Fibroblast of pulmonary artery (primary cell): ENCODE results near the gene IRF8.

Source experiments
- DNase-seq: peaks from one replicate; pipeline ENCODE4 v3.0.0-alpha.2; 2010; ENCODE audit warnings: low read depth
- H3K4me3 ChIP-seq: replicated peaks from 2 replicates; pipeline ENCODE4 v1.5.1; 2011; ENCODE audit warnings: low read depth, mild to moderate bottlenecking, control low read depth, low read length, moderate library complexity
- TF ChIP-seq, protein P1 (sequence below): IDR thresholded peaks from 2 replicates; pipeline ENCODE4 v1.5.1; 2011; ENCODE audit warnings: mild to moderate bottlenecking, control low read depth, low read length, inconsistent platforms; ENCODE audit errors: missing control alignments

Gene IRF8

DNA sequence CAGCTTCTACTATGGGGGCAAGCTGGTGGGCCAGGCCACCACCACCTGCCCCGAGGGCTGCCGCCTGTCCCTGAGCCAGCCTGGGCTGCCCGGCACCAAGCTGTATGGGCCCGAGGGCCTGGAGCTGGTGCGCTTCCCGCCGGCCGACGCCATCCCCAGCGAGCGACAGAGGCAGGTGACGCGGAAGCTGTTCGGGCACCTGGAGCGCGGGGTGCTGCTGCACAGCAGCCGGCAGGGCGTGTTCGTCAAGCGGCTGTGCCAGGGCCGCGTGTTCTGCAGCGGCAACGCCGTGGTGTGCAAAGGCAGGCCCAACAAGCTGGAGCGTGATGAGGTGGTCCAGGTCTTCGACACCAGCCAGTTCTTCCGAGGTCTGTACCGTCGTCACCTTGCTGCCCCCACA, 19.5 kb downstream of the IRF8 start:
- H3K4me3 ChIP-seq: no peak overlapping the region
- no peak for DNase-seq
- TF ChIP-seq, protein P1, sequence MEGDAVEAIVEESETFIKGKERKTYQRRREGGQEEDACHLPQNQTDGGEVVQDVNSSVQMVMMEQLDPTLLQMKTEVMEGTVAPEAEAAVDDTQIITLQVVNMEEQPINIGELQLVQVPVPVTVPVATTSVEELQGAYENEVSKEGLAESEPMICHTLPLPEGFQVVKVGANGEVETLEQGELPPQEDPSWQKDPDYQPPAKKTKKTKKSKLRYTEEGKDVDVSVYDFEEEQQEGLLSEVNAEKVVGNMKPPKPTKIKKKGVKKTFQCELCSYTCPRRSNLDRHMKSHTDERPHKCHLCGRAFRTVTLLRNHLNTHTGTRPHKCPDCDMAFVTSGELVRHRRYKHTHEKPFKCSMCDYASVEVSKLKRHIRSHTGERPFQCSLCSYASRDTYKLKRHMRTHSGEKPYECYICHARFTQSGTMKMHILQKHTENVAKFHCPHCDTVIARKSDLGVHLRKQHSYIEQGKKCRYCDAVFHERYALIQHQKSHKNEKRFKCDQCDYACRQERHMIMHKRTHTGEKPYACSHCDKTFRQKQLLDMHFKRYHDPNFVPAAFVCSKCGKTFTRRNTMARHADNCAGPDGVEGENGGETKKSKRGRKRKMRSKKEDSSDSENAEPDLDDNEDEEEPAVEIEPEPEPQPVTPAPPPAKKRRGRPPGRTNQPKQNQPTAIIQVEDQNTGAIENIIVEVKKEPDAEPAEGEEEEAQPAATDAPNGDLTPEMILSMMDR: no peak

DNA sequence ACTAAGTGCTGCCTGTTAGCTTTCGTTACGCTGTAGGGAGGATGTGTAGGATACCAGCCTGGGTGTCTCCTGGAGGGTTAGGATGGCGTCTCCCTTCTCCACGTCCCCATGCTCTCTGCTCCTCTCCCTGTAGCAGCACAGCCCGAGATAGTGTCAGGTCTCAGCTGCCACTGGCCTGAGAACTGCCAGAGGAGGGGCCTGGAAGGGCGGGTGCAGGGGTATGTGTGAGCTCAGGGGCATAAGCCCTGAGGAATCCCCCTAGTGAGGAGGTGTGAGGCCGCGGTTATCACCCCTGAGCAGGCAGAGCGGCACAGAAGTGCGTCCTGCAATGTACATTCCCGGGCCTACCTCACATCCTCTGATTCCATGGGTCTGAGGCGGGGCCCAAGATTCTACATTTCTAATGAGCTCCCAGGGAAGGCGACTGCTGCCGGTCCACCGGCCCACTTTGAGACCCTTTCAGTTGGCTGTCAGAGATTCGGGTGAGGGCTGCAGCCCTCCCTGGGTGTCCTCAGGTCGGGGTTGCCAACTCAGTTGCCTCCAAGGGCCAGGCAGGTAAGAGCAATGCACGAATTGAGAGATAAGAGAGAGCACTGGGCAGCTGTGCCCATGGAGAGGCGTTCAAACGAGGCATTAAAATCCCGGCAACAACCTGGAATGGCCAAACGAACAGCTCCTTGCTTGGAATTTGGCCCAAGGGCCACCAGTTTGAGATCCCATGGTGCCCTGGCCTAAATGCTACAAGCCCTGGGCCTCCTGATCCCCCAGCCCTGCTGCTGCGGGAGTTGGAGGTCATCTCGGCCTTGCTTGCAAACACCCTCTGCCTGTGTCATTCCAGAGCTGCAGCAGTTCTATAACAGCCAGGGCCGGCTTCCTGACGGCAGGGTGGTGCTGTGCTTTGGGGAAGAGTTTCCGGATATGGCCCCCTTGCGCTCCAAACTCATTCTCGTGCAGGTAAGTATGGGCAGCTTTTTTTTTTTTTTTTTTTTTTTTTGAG, 20.6 kb downstream of the IRF8 start:
- TF ChIP-seq, protein P1: no peak
- DNase-seq: no peak
- no peak overlapping the region for H3K4me3 ChIP-seq

DNA sequence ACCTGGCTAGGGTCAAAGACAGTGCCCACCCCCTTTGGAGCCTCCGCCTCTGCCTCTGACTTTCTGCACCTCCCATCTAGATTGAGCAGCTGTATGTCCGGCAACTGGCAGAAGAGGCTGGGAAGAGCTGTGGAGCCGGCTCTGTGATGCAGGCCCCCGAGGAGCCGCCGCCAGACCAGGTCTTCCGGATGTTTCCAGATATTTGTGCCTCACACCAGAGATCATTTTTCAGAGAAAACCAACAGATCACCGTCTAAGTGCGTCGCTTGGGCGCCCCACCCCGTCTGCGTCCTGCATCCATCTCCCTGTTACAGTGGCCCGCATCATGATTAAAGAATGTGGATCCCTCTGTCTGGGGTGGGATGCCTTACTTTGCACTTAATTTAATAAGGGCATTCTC, 22.1 kb downstream of the IRF8 start:
- TF ChIP-seq, protein P1: no peak
- DNase-seq: no peak
- H3K4me3 ChIP-seq: no peak overlapping the region

DNA sequence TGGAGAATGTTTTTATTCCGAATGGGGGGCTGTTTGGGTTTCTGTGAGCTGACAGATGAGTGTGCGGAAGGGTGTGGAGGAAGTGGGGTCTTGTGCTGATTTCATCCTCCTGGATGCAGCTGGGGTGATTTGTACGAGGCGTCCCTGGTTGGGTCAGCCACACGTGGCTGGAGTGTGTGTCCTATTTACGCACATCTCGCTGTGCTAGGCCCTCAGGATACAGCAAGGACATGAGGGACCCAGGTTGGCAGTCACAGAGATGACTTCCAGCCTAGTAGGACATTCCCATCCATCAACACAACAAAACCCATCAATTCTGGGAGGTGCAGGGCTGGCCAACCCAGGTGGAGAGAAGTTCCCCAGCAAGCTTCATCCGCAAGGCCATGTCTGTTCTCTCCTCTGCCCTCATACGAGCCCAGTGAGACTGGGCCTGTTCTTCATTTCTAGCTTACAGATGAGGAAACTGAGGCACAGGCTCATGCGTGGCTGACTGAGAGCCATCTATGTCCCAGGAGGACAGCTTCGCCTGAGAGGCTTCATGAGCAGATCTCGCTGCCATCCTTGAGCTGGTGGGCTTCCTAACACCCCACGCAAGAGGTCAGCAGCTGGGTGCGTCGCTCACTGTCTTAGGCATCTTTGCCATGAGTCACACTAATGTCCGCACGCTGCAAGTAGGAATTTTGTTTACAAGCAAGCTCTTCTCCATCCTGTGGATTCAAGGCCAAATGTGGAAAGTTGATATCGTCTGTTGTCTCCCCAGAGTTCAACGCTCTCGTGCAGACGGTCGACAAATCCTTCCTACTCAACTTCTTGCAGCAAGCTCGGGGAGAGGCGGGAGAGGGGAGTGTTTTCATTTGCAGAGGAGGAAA, 24.4 kb downstream of the IRF8 start:
- DNase-seq: peak; percentile 55
- no peak overlapping the region for H3K4me3 ChIP-seq
- TF ChIP-seq, protein P1: no peak

DNA sequence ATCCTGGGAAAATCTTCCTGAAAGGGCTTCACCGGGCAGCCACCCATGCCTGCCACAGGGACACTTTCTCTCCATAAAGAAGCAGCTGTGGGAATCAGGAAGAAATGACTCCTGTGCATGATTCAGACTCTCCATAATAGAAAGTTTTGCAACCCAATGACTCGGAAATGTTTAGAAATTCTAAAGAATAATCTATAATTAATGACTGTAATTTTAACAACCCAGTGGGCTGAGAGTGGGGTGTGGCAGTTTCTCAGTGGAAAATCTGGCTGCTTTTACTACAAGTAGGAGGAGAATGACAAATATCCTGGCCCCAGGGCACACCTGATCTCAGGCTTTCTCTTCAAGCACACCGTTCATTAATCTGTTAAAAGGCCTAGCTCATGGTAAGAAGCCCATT, 25.7 kb downstream of the IRF8 start:
- TF ChIP-seq, protein P1: no peak
- no peak overlapping the region for H3K4me3 ChIP-seq
- peak; percentile 28 for DNase-seq

DNA sequence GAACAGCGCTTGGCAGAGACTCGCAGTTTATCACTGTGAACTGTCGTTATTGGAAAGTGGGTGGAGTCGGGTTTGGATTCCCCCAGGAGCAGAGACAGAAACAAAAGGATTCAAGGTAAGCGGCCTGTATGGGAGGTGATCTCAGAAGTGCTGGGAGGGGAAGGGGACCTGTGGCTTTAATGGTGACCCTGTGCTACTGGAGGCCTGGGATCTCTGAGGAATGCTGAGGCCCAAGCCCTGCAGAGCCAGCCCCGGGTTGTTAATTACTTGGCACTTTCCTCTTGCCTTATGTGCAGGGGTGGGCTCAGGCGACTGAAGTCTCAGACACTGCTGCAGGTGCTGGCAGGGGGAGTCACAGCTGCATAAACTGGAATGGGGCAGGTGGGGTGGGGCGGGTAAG, 27.4 kb downstream of the IRF8 start:
- H3K4me3 ChIP-seq: no peak overlapping the region
- no peak for DNase-seq
- TF ChIP-seq, protein P1: no peak
